Fibroblast of mammary gland (primary cell): Measurements from ENCODE around the gene RUFY4.

Experiments used
- DNase-seq: peaks from one replicate; pipeline ENCODE4 v3.0.0-alpha.2; 2010; ENCODE audit warnings: low read depth
- H3K4me3 ChIP-seq: 2 replicates; pipeline ENCODE4 v1.5.1; 2011; ENCODE audit warnings: low read depth, mild to moderate bottlenecking, low read length, moderate library complexity; ENCODE audit not compliant: control insufficient read depth
- TF ChIP-seq, protein P1 (sequence below): conservative IDR thresholded peaks from 2 replicates; pipeline ENCODE4 v1.5.1; 2011; ENCODE audit warnings: low read depth, low read length, inconsistent platforms; ENCODE audit not compliant: control insufficient read depth, insufficient read depth

The RUFY4 gene

DNA sequence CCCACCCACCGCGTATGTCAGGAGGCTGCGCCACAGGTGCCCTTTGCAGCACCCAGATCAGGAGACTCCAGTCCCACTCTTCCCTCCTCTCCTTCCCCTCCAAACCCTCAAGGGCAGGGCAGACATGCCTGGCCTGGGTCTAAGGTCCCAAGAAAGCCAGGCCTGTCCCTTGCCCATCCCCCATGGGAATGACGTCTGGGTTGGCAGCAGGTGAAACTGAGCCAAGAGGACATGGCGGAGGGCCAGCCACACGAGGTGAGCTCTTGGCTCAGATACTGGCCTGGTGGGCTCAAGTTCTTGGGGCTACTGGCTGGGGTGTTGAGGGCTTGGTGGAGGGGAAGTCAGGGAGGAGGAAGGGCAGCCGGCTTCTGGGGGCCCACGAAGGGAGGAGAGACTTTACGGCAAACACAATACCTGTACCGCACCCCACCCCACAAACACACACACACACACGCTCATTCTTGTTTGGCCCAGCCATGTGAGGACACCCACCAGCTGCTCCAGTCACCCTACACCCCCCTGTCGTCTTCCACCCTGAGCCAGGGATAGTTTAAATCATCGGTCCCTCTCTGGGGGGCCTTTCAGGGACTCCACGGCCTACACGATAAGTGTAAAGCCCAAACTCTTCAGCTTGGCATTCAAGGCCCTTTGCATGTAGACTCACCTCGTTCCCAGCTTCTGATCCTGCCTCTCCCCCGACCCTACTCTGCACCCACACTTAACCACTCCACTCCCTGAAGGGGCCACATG, 42.2 kb upstream of the RUFY4 start:
- no peak overlapping the region for H3K4me3 ChIP-seq
- TF ChIP-seq, protein P1, sequence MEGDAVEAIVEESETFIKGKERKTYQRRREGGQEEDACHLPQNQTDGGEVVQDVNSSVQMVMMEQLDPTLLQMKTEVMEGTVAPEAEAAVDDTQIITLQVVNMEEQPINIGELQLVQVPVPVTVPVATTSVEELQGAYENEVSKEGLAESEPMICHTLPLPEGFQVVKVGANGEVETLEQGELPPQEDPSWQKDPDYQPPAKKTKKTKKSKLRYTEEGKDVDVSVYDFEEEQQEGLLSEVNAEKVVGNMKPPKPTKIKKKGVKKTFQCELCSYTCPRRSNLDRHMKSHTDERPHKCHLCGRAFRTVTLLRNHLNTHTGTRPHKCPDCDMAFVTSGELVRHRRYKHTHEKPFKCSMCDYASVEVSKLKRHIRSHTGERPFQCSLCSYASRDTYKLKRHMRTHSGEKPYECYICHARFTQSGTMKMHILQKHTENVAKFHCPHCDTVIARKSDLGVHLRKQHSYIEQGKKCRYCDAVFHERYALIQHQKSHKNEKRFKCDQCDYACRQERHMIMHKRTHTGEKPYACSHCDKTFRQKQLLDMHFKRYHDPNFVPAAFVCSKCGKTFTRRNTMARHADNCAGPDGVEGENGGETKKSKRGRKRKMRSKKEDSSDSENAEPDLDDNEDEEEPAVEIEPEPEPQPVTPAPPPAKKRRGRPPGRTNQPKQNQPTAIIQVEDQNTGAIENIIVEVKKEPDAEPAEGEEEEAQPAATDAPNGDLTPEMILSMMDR, result no peak
- DNase-seq, result no peak

DNA sequence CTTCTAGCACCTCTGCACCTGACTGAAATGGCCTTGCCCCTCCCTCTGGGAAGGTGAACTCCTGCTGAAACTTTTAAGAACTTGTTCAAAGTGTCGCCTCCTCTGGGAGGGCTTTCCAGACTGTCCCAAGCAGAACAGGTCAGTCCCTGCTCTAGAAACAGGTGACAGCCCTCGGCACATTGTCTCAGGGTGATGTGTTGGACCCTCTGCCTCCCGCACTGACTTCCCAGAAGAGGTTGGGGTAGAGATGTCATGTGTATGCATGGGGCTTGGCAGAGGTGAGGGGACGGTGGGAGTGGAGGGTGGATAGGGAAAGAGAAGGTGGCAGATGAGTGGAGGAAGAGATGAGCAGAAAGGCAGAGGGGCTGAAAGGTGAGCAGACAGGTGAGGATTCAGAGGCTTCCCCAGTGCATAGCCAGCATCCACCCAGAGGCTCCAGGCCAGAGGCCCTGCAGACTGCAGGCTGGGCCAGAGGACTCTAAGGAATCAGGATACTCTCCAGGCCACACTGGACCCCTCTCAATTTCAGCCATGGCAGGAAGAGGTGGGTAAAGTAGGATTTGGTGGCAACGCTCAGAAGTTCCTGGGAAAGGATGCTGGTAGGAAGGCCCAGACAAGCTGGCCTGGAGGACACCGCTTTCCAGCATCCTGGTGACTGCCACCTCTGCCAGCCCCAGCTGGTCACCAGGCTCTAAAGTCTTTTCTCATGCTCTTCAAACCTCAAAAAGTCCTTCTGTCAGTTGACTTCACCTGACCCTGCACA, 41.4 kb upstream of the RUFY4 start:
- TF ChIP-seq, protein P1, result no peak
- DNase-seq, result no peak
- no peak overlapping the region for H3K4me3 ChIP-seq

GRCh38 chr2:218028189-218028495, 40.9 kb upstream of the RUFY4 start:
- H3K4me3 ChIP-seq, result no peak overlapping the region
- no peak for DNase-seq
- TF ChIP-seq, protein P1, result no peak

DNA sequence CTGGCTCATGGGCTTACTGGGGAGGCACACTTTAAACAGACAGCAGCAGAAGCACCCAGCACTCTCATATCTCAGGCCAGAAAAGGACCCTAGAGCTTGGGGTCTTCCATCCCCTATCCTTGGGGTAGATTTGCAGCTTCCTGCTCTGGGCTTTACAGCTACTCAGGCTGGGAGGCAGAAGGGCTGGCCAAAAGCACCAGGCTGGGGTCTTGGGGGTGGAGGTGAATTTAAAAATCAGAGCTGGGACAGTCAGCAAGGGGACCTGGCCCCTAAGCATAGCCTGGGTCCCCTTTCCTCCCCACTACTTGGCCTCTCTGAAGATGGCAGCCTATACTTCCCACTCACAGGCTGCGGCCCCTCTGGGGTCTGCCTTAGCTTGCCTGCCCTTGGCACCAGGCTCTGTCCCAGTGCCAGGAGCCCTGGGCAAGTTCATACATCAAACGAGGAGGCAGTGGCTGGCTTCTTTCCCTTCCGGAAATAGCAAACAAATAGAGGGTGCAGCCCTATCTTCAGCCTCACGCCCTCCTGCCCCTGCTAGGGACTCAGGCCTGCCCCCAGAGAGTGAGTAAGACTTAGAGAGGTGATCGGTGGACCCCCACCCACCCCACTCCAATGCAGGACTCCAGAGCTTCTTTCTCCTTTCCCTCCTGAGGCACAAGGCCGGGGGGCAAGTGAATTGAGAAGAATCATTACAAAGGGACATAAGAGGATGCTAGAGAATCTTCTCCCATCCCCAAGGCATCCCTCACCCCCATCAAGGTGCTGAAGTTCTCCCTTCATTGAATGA, 40.3 kb upstream of the RUFY4 start:
- no peak for DNase-seq
- H3K4me3 ChIP-seq, result no peak overlapping the region
- TF ChIP-seq, protein P1, result no peak

DNA sequence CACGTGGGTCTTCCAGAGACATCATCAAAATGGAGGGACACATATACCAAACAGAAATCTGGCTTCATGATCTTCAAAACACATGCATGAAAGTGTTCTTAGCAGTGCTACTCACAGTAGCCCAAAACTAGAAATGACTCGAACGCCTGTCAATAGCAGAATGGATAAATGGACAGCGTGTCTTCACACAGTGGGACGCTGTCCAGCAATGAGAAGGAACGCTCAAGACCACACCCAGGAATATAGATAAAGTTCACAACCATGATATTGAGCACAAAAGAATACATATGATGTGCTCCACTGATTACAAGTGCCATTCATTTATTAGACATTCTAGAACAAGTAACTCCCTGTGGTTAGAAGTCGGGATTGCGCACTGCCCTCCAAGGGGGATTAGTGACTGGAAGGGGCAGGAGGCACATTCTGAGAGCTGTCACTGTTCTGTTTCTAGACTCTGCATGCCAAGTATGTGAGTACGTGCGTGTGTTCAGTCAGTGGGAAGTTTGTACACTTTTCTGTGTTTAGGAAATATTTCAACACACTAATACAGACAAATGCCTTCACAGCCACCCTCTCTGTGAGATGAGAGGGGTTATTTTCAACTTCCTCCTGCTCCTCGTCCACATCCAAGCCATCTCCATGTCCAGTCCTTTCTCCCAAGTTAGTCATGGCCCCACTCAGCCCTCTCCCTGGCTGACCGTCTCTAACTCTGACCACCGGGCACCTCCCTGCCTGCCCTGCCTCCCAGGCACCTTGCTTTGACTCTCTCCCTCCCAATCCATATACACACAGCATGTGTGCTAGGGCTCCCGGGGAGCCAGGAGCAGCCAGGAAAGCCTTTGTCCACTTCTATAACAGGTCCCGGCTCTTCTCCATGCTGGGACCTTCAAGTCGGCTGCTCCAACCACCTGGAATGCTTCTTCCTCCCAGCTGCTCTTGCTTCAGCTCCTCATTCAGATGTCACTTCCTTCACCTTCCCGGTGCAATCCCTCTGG, 39.4 kb upstream of the RUFY4 start:
- TF ChIP-seq, protein P1, result no peak
- DNase-seq, result no peak
- H3K4me3 ChIP-seq, result no peak overlapping the region

- TF ChIP-seq, protein P1, result no peak
These were observed 38.5 kb upstream of the RUFY4 start for GRCh38 chr2:218030409-218031195.

More at GRCh38 chr2:218030409-218031195, 38.5 kb upstream of the RUFY4 start:
- no peak for DNase-seq
- no peak overlapping the region for H3K4me3 ChIP-seq
